ENCODE results near the gene CYB561D1.

- no peak for TF ChIP-seq ZFHX2 (tag by site-specific recombination; conservative IDR thresholded peaks at IDR 0.05)
- TF ChIP-seq CTCF (tag by site-specific recombination; IDR thresholded peaks at IDR 0.05), result no peak
- no peak for TF ChIP-seq ZNF302 (tag by site-specific recombination; IDR thresholded peaks at IDR 0.05; ENCODE audit: low read depth)
- no peak for TF ChIP-seq SP7 (tag by site-specific recombination; IDR thresholded peaks at IDR 0.05)
- no peak for TF ChIP-seq ZNF335 (tag by site-specific recombination; conservative IDR thresholded peaks at IDR 0.05)
- TF ChIP-seq ATF2 (tag by site-specific recombination; IDR thresholded peaks at IDR 0.05; ENCODE audit: low read depth), result no peak
- TF ChIP-seq ZNF223 (tag by site-specific recombination; IDR thresholded peaks at IDR 0.05), result no peak
- TF ChIP-seq ZNF274 (IDR thresholded peaks at IDR 0.05; ENCODE audit: low read length), result no peak
- no peak for TF ChIP-seq ZNF274 (tag by site-specific recombination; IDR thresholded peaks at IDR 0.05; ENCODE audit: borderline replicate concordance)
- no peak for TF ChIP-seq ZNF670 (tag by site-specific recombination; IDR thresholded peaks at IDR 0.05; ENCODE audit: low read depth)
- no peak for TF ChIP-seq ZNF701 (tag by site-specific recombination; IDR thresholded peaks at IDR 0.05)
- TF ChIP-seq ZBTB7A (tag by site-specific recombination; IDR thresholded peaks at IDR 0.05; ENCODE audit: low read depth), result no peak
- no peak for TF ChIP-seq TSHZ1 (tag by site-specific recombination; IDR thresholded peaks at IDR 0.05; ENCODE audit: borderline replicate concordance)
These were observed 19.2 kb upstream of the CYB561D1 start for GRCh38 chr1:109474697-109475096.

Data from HEK293 (cell line).